Erythroblast (primary cell): ENCODE data around the gene TAF1C.

Source experiments
- GATA1 ChIP-seq: IDR thresholded peaks from 2 replicates; pipeline ENCODE4 v1.6.1; 2011; ENCODE audit warnings: low read depth, mild to moderate bottlenecking, control low read depth, low read length, moderate library complexity
- POLR2A ChIP-seq: IDR thresholded peaks from 2 replicates; pipeline ENCODE4 v1.6.1; 2011; ENCODE audit warnings: mild to moderate bottlenecking, low read length

DNA sequence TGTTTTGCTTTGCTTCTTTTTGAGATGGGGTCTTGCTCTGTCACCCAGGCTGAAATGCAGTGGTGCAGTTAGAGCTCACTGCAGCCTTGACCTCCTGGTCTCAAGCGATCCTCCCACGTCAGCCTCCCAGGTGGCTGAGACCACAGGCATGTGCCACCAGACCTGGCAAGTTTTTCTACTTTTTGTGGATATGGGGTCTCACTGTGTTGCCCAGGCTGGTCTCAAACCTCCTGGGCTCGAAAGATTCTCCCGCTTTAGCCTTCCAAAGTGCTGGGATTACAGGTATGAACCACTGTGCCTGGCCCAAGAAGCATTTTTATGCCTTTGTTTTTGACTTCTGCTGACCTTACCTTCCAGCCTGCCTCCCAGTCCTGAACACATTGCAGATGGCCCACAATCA is 31.6 kb downstream of the TAF1C start:
- no peak for TF ChIP-seq POLR2A
- TF ChIP-seq GATA1, result no peak
